ENCODE measurements around the gene SCAI. TPM values are rescaled to one million over a fixed set of nuclear protein-coding genes. Genes with fewer than 3 reads are reported as not detected.
"Not testable (repeated sequence)": the region's sequence is repeated elsewhere in the genome, so short reads cannot be mapped to it uniquely, and the experiment has no call there.

The SCAI gene
- total and polyA plus RNA-seq, 9 of the 15 experiments (the other 6 are each of a cell fraction or from before 2014, with no cell fraction given) = 0.70 to 12.4 (median 4.2) TPM

DNA sequence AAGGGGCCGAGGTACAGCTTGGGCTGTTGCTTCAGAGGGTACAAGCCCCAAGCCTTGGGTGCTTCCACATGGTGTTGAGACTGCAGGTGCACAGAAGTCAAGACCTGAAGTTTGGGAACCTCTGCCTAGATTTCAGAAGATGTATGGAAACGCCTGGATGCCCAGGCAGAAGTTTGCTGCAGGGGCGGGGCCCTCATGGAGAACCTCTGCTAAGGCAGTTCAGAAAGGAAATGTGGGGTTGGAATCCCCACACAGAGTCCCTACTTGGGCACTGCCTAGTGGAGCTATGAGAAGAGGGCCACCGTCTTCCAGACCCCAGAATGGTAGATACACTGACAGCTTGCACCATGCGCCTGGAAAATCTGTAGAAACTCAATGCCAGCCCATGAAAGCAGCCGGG lies 61.1 kb downstream of the SCAI start:
- H3K9ac ChIP-seq (ENCODE audit: insufficient read depth in 1 of 2, low read depth in 2 of 2, low read length in 2 of 2); H3K4me2 ChIP-seq (ENCODE audit: insufficient read depth, low read length); ATAC-seq; H4K20me1 ChIP-seq (replicated peaks; ENCODE audit: control insufficient read depth, insufficient read depth, low read length); intact Hi-C loops (cut with micrococcal nuclease); POLR2A ChIA-PET; H3K9me1 ChIP-seq (ENCODE audit: control insufficient read depth, insufficient read depth, low read length); H3K27me3 ChIP-seq (ENCODE audit: control insufficient read depth in 2 of 2, insufficient read depth in 2 of 2, low read length in 2 of 2); H3K27ac ChIP-seq (ENCODE audit: extremely low read depth, low read depth, low read length); FAIRE-seq; H3K36me3 ChIP-seq (ENCODE audit: control insufficient read depth, insufficient read depth, low read length); H3K4me1 ChIP-seq (replicated peaks in 1 of 2; ENCODE audit: control insufficient read depth in 2 of 2, insufficient read depth in 2 of 2, low read length in 2 of 2); BruUV-seq (replicated peaks); in situ Hi-C loops (cut with MboI); H3K4me3 ChIP-seq; H2AFZ ChIP-seq (ENCODE audit: low read depth, low read length); CTCF ChIA-PET (ENCODE audit: low intra/inter-chr PET ratio); H3K79me2 ChIP-seq (ENCODE audit: control insufficient read depth, insufficient read depth, low read length); DNase-seq (ENCODE audit: extremely low read depth in 1 of 4, low spot score in 3 of 4): not testable (repeated sequence)
- TF ChIP-seq CBX3 (IDR thresholded peaks at IDR 0.05; ENCODE audit: borderline replicate concordance in 1 of 2, low read length in 2 of 2) = peak in 1 of 2 experiments; percentile 50; a peak in 1 of 3 replicates
- TF ChIP-seq TRIM24 (IDR thresholded peaks at IDR 0.05) = 0 out of 4 replicates have a peak, but pooled peaks of 1 of the 2 experiments have one; percentile 15
- peak; percentile 84; the same call in 1 of the 2 replicates for TF ChIP-seq CBX5 (IDR thresholded peaks at IDR 0.05; ENCODE audit: borderline replicate concordance, low read depth)
- peak; percentile 74 for TF ChIP-seq TRIM28 (IDR thresholded peaks at IDR 0.05)
- TF ChIP-seq, protein P1, sequence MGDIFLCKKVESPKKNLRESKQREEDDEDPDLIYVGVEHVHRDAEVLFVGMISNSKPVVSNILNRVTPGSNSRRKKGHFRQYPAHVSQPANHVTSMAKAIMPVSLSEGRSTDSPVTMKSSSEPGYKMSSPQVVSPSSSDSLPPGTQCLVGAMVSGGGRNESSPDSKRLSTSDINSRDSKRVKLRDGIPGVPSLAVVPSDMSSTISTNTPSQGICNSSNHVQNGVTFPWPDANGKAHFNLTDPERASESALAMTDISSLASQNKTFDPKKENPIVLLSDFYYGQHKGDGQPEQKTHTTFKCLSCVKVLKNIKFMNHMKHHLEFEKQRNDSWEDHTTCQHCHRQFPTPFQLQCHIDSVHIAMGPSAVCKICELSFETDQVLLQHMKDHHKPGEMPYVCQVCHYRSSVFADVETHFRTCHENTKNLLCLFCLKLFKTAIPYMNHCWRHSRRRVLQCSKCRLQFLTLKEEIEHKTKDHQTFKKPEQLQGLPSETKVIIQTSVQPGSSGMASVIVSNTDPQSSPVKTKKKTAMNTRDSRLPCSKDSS (IDR thresholded peaks at IDR 0.05; ENCODE audit: low read depth, partially characterized antibody) = peak; percentile 74
- TF ChIP-seq CBX1 (IDR thresholded peaks at IDR 0.05; ENCODE audit: low read depth) = peak; percentile 40; the same call in 1 of the 2 replicates
- peaks cover 12% of the 10 kb centered on the region for H3K9me3 ChIP-seq (replicated peaks; ENCODE audit: control insufficient read depth, insufficient read depth, low read depth, low read length)
- 94% methylated on average over 6 of the region's 6 CpGs for WGBS (ENCODE audit: insufficient coverage, low coverage, missing lambda C conversion rate)

Data from K562 (cell line).